Measurements from ENCODE around the gene AGAP2.

GRCh38 chr12:57734591-57734990 lies 4.0 kb downstream of the AGAP2 start:
- TF ChIP-seq CTCF (conservative IDR thresholded peaks at IDR 0.05; ENCODE audit: low read depth, low read length), result no peak
- no peak for TF ChIP-seq EZH2phosphoT487 (IDR thresholded peaks at IDR 0.05; ENCODE audit: borderline replicate concordance, low read length)

Data from PC-3 (cell line).